ENCODE results near the gene ERO1A.
"Not testable (repeated sequence)": the region's sequence is repeated elsewhere in the genome, so short reads cannot be mapped to it uniquely, and the experiment has no call there.

DNA sequence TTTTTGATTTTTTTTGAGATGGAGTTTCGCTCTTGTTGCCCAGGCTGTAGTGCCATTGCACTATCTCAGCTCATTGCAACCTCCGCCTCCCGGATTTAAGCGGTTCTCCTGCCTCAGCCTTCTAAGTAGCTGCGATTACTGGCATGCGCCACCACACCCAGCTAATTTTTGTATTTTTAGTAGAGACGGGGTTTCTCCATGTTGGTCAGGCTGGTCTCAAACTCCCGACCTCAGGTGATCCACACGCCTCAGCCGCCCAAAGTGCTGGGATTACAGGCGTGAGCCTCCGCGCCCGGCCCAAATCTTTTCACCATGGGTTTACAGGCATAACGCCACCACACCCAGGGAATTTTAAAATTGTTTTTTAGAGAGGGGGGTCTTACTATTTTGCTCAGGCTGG is 33.7 kb upstream of the ERO1A start:
- TF ChIP-seq, protein P1, sequence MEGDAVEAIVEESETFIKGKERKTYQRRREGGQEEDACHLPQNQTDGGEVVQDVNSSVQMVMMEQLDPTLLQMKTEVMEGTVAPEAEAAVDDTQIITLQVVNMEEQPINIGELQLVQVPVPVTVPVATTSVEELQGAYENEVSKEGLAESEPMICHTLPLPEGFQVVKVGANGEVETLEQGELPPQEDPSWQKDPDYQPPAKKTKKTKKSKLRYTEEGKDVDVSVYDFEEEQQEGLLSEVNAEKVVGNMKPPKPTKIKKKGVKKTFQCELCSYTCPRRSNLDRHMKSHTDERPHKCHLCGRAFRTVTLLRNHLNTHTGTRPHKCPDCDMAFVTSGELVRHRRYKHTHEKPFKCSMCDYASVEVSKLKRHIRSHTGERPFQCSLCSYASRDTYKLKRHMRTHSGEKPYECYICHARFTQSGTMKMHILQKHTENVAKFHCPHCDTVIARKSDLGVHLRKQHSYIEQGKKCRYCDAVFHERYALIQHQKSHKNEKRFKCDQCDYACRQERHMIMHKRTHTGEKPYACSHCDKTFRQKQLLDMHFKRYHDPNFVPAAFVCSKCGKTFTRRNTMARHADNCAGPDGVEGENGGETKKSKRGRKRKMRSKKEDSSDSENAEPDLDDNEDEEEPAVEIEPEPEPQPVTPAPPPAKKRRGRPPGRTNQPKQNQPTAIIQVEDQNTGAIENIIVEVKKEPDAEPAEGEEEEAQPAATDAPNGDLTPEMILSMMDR (IDR thresholded peaks at IDR 0.05; ENCODE audit: low read depth, low read length, poor library complexity, severe bottlenecking) = not testable (repeated sequence)
- TF ChIP-seq EZH2phosphoT487 (IDR thresholded peaks at IDR 0.05; ENCODE audit: borderline replicate concordance, low read length) = not testable (repeated sequence)

All from DOHH2 (cell line).